ENCODE measurements around the gene IL12RB2.
A peak's percentile ranks its signal among the peaks of the same experiment; 100 is the strongest.
"Not testable (repeated sequence)": the region's sequence is repeated elsewhere in the genome, so short reads cannot be mapped to it uniquely, and the experiment has no call there.

IL12RB2 gene

GRCh38 chr1:67399199-67399993 lies 91.7 kb downstream of the IL12RB2 start:
- Histone ChIP-seq H3K4me1 (ENCODE audit: insufficient read depth, low read length) (peaks cover 26% of the 10 kb centered on the region), H3K27me3 (ENCODE audit: insufficient read depth, low read length) (no peaks in the 10 kb centered on the region), H3K36me3 (ENCODE audit: insufficient read depth, low read length) (peaks cover 7% of the 10 kb centered on the region; the same call in 1 of the 2 replicates), H3K9ac (ENCODE audit: low read depth, low read length) (no peak overlapping the region), H3K27ac (ENCODE audit: low read depth, low read length) (peak overlapping the region; percentile 57; the same call in 1 of the 2 replicates), H3K4me3 (ENCODE audit: low read length) (no peak overlapping the region), H3K9me3 (ENCODE audit: insufficient read depth, low read depth, low read length) (no peaks in the 10 kb centered on the region)
- WGBS, result 68% methylated on average over 5 of the region's 7 CpGs

GRCh38 chr1:67400029-67400786 lies 92.5 kb downstream of the IL12RB2 start:
- Histone ChIP-seq H3K4me1 (ENCODE audit: insufficient read depth, low read length) (peaks cover 26% of the 10 kb centered on the region), H3K36me3 (ENCODE audit: insufficient read depth, low read length) (peaks cover 12% of the 10 kb centered on the region)
- H3K27me3 ChIP-seq (ENCODE audit: insufficient read depth, low read length); H3K4me3 ChIP-seq (ENCODE audit: low read length); H3K27ac ChIP-seq (ENCODE audit: low read depth, low read length); H3K9me3 ChIP-seq (ENCODE audit: insufficient read depth, low read depth, low read length); H3K9ac ChIP-seq (ENCODE audit: low read depth, low read length): not testable (repeated sequence)
- WGBS, result 91% methylated on average over 11 of the region's 12 CpGs

- Histone ChIP-seq H3K27me3 (ENCODE audit: insufficient read depth, low read length) (no peaks in the 10 kb centered on the region), H3K27ac (ENCODE audit: low read depth, low read length) (no peak overlapping the region), H3K9ac (ENCODE audit: low read depth, low read length) (no peak overlapping the region), H3K4me3 (ENCODE audit: low read length) (no peak overlapping the region), H3K9me3 (ENCODE audit: insufficient read depth, low read depth, low read length) (no peaks in the 10 kb centered on the region), H3K36me3 (ENCODE audit: insufficient read depth, low read length) (peaks cover 5% of the 10 kb centered on the region), H3K4me1 (ENCODE audit: insufficient read depth, low read length) (peaks cover 26% of the 10 kb centered on the region)
- 92% methylated on average over 6 of the region's 6 CpGs for WGBS
These were observed 93.8 kb downstream of the IL12RB2 start for GRCh38 chr1:67401443-67401842.

- H3K4me1 ChIP-seq (ENCODE audit: insufficient read depth, low read length), result peaks cover 15% of the 10 kb centered on the region
- peaks cover 5% of the 10 kb centered on the region for H3K36me3 ChIP-seq (ENCODE audit: insufficient read depth, low read length)
- H3K9ac ChIP-seq (ENCODE audit: low read depth, low read length), result no peak overlapping the region
- H3K27ac ChIP-seq (ENCODE audit: low read depth, low read length), result no peak overlapping the region
- H3K9me3 ChIP-seq (ENCODE audit: insufficient read depth, low read depth, low read length), result no peaks in the 10 kb centered on the region
- no peak overlapping the region for H3K4me3 ChIP-seq (ENCODE audit: low read length)
- WGBS, result 75% methylated on average over 5 of the region's 5 CpGs
- H3K27me3 ChIP-seq (ENCODE audit: insufficient read depth, low read length), result no peaks in the 10 kb centered on the region
These were observed 96.5 kb downstream of the IL12RB2 start for GRCh38 chr1:67404212-67404620.

GRCh38 chr1:67405473-67406245 lies 98.0 kb downstream of the IL12RB2 start:
- Histone ChIP-seq H3K4me3 (ENCODE audit: low read length) (no peak overlapping the region), H3K4me1 (ENCODE audit: insufficient read depth, low read length) (peaks cover 4% of the 10 kb centered on the region), H3K9ac (ENCODE audit: low read depth, low read length) (no peak overlapping the region), H3K9me3 (ENCODE audit: insufficient read depth, low read depth, low read length) (no peaks in the 10 kb centered on the region), H3K36me3 (ENCODE audit: insufficient read depth, low read length) (peaks cover 16% of the 10 kb centered on the region), H3K27ac (ENCODE audit: low read depth, low read length) (peak overlapping the region; percentile 34; the same call in 1 of the 2 replicates), H3K27me3 (ENCODE audit: insufficient read depth, low read length) (no peaks in the 10 kb centered on the region)
- 92% methylated on average over 3 of the region's 3 CpGs for WGBS

- WGBS, result 96% methylated on average over 5 of the region's 5 CpGs
- peaks cover 3% of the 10 kb centered on the region for H3K4me1 ChIP-seq (ENCODE audit: insufficient read depth, low read length)
- no peaks in the 10 kb centered on the region for H3K9me3 ChIP-seq (ENCODE audit: insufficient read depth, low read depth, low read length)
- no peaks in the 10 kb centered on the region for H3K27me3 ChIP-seq (ENCODE audit: insufficient read depth, low read length)
- H3K36me3 ChIP-seq (ENCODE audit: insufficient read depth, low read length), result peaks cover 34% of the 10 kb centered on the region
- no peak overlapping the region for H3K27ac ChIP-seq (ENCODE audit: low read depth, low read length)
- no peak overlapping the region for H3K4me3 ChIP-seq (ENCODE audit: low read length)
- H3K9ac ChIP-seq (ENCODE audit: low read depth, low read length), result no peak overlapping the region
These were observed 99.8 kb downstream of the IL12RB2 start for GRCh38 chr1:67407498-67407897.

- Histone ChIP-seq H3K27me3 (ENCODE audit: insufficient read depth, low read length) (no peaks in the 10 kb centered on the region), H3K4me1 (ENCODE audit: insufficient read depth, low read length) (peaks cover 3% of the 10 kb centered on the region), H3K36me3 (ENCODE audit: insufficient read depth, low read length) (peaks cover 41% of the 10 kb centered on the region), H3K27ac (ENCODE audit: low read depth, low read length) (no peak overlapping the region), H3K4me3 (ENCODE audit: low read length) (no peak overlapping the region), H3K9ac (ENCODE audit: low read depth, low read length) (no peak overlapping the region), H3K9me3 (ENCODE audit: insufficient read depth, low read depth, low read length) (no peaks in the 10 kb centered on the region)
- 100% methylated on average over 1 of the region's 1 CpG for WGBS
These were observed 100.5 kb downstream of the IL12RB2 start for GRCh38 chr1:67408148-67408547.

- H3K9me3 ChIP-seq (ENCODE audit: insufficient read depth, low read depth, low read length); H3K9ac ChIP-seq (ENCODE audit: low read depth, low read length); H3K4me3 ChIP-seq (ENCODE audit: low read length); H3K27me3 ChIP-seq (ENCODE audit: insufficient read depth, low read length); H3K27ac ChIP-seq (ENCODE audit: low read depth, low read length); H3K4me1 ChIP-seq (ENCODE audit: insufficient read depth, low read length): not testable (repeated sequence)
- peaks cover 86% of the 10 kb centered on the region for H3K36me3 ChIP-seq (ENCODE audit: insufficient read depth, low read length)
- 96% methylated on average over 2 of the region's 2 CpGs for WGBS
These were observed 105.4 kb downstream of the IL12RB2 start for GRCh38 chr1:67413101-67413500.

- no peak overlapping the region for H3K9ac ChIP-seq (ENCODE audit: low read depth, low read length)
- no peaks in the 10 kb centered on the region for H3K27me3 ChIP-seq (ENCODE audit: insufficient read depth, low read length)
- H3K36me3 ChIP-seq (ENCODE audit: insufficient read depth, low read length), result peaks cover 100% of the 10 kb centered on the region
- 94% methylated on average over 2 of the region's 2 CpGs for WGBS
- no peak overlapping the region for H3K27ac ChIP-seq (ENCODE audit: low read depth, low read length)
- no peak overlapping the region for H3K4me3 ChIP-seq (ENCODE audit: low read length)
- peaks cover 3% of the 10 kb centered on the region for H3K4me1 ChIP-seq (ENCODE audit: insufficient read depth, low read length)
- no peaks in the 10 kb centered on the region for H3K9me3 ChIP-seq (ENCODE audit: insufficient read depth, low read depth, low read length)
These were observed 106.9 kb downstream of the IL12RB2 start for GRCh38 chr1:67414574-67414973.

GRCh38 chr1:67415041-67415440 lies 107.4 kb downstream of the IL12RB2 start:
- H3K9me3 ChIP-seq (ENCODE audit: insufficient read depth, low read depth, low read length), result no peaks in the 10 kb centered on the region
- H3K36me3 ChIP-seq (ENCODE audit: insufficient read depth, low read length), result peaks cover 100% of the 10 kb centered on the region
- WGBS, result 98% methylated on average over 13 of the region's 13 CpGs

GRCh38 chr1:67417733-67418132 lies 110.1 kb downstream of the IL12RB2 start:
- H3K27me3 ChIP-seq (ENCODE audit: insufficient read depth, low read length); H3K9ac ChIP-seq (ENCODE audit: low read depth, low read length); H3K4me3 ChIP-seq (ENCODE audit: low read length); H3K27ac ChIP-seq (ENCODE audit: low read depth, low read length); H3K9me3 ChIP-seq (ENCODE audit: insufficient read depth, low read depth, low read length); H3K4me1 ChIP-seq (ENCODE audit: insufficient read depth, low read length): not testable (repeated sequence)
- H3K36me3 ChIP-seq (ENCODE audit: insufficient read depth, low read length), result peaks cover 100% of the 10 kb centered on the region
- 88% methylated on average over 4 of the region's 4 CpGs for WGBS

More at GRCh38 chr1:67415041-67415440, 107.4 kb downstream of the IL12RB2 start:
- no peak overlapping the region for H3K9ac ChIP-seq (ENCODE audit: low read depth, low read length)
- H3K27me3 ChIP-seq (ENCODE audit: insufficient read depth, low read length), result no peaks in the 10 kb centered on the region
- H3K27ac ChIP-seq (ENCODE audit: low read depth, low read length), result no peak overlapping the region
- H3K4me3 ChIP-seq (ENCODE audit: low read length), result no peak overlapping the region
- H3K4me1 ChIP-seq (ENCODE audit: insufficient read depth, low read length), result peaks cover 2% of the 10 kb centered on the region
